Common myeloid progenitor, CD34-positive (primary cell): ENCODE measurements around the gene SLC2A3.
"Not testable (repeated sequence)": the region's sequence is repeated elsewhere in the genome, so short reads cannot be mapped to it uniquely, and the experiment has no call there.

Source experiments
- CTCF ChIA-PET: fragments of 350-600 bp; sonication (Branson Sonifier 250); formaldehyde crosslinking; loops from one replicate; lab custom pipeline; 2021; ENCODE audit warnings: antibody characterized with exemption; lab: Charles Lee
- POLR2A ChIA-PET: fragments of 350-600 bp; sonication (Branson Sonifier 250); formaldehyde crosslinking; loops from one replicate; lab custom pipeline; 2021; ENCODE audit warnings: antibody characterized with exemption; lab: Charles Lee
- DNase-seq, 3 donors: peaks; one replicate each; pipeline versions ENCODE4 v3.0.0 to v3.0.0-alpha.2; 2013
- H3K27ac ChIP-seq, 2 experiments: 1 replicate in 1 of 2; 2 replicates in 1 of 2; pipeline ENCODE4 v1.7.0; 2013; ENCODE audit warnings: inconsistent platforms in 2 of 2, low read length in 2 of 2, mild to moderate bottlenecking in 2 of 2, low read depth in 1 of 2, moderate library complexity in 1 of 2; ENCODE audit not compliant: severe bottlenecking in 2 of 2, insufficient read depth in 1 of 2, poor library complexity in 1 of 2
- H3K27me3 ChIP-seq, 5 experiments: replicated peaks in 2 of 5; 1 replicate in 3 of 5; 2 replicates in 2 of 5; pipeline versions ENCODE4 v1.6.1 to v1.7.0; 2013; ENCODE audit warnings: low read length in 4 of 5, mild to moderate bottlenecking in 2 of 5, moderate library complexity in 2 of 5, inconsistent platforms in 1 of 5; ENCODE audit not compliant: insufficient read depth in 5 of 5, control insufficient read depth in 4 of 5
- H3K36me3 ChIP-seq, 4 experiments: 1 replicate in 2 of 4; 2 replicates in 2 of 4; pipeline versions ENCODE4 v1.6.1 to v1.7.0; 2013; ENCODE audit warnings: low read length in 3 of 4, control low read depth in 1 of 4, mild to moderate bottlenecking in 1 of 4; ENCODE audit not compliant: control insufficient read depth in 4 of 4, insufficient read depth in 4 of 4
- H3K4me1 ChIP-seq, 4 experiments: 1 replicate in 3 of 4; 2 replicates in 1 of 4; pipeline versions ENCODE4 v1.6.1 to v1.7.1; 2013; ENCODE audit warnings: low read length in 3 of 4, mild to moderate bottlenecking in 3 of 4, control low read depth in 1 of 4, inconsistent platforms in 1 of 4, moderate library complexity in 1 of 4; ENCODE audit not compliant: control insufficient read depth in 4 of 4, insufficient read depth in 4 of 4; ENCODE audit errors: control extremely low read depth in 1 of 4
- H3K4me3 ChIP-seq, 7 experiments: 1 replicate in 4 of 7; 2 replicates in 3 of 7; pipeline versions ENCODE4 v1.5.1 to v1.7.0; 2013; ENCODE audit warnings: mild to moderate bottlenecking in 7 of 7, low read length in 6 of 7, moderate library complexity in 6 of 7, inconsistent platforms in 2 of 7, low read depth in 2 of 7, control low read depth in 1 of 7; ENCODE audit not compliant: insufficient read depth in 4 of 7, control insufficient read depth in 1 of 7; ENCODE audit errors: extremely low read depth in 1 of 7
- H3K9me3 ChIP-seq, 5 experiments: 1 replicate in 4 of 5; 2 replicates in 1 of 5; pipeline versions ENCODE4 v1.6.1 to v1.7.1; 2013; ENCODE audit warnings: low read length in 4 of 5, mild to moderate bottlenecking in 2 of 5, inconsistent platforms in 1 of 5, low read depth in 1 of 5, moderate library complexity in 1 of 5; ENCODE audit not compliant: control insufficient read depth in 4 of 5, insufficient read depth in 2 of 5; ENCODE audit errors: control extremely low read depth in 1 of 5
- WGBS: methylation state at CpG from one replicate; pipeline ENCODE4 v1.1.5; 2013; ENCODE audit not compliant: insufficient coverage; 5-methylcytosine and 5-hydroxymethylcytosine counted together

Gene SLC2A3

GRCh38 chr12:7906303-7906702 is 29.7 kb downstream of the SLC2A3 start:
- 100% methylated on average over 2 of the region's 4 CpGs for WGBS
- CTCF ChIA-PET, result interaction anchor here (0.6 to 3.7 kb wide), 5 partner anchors 9 to 229 kb away, joined by 3 to 17 read pairs (median 4); no protein-coding TSS in a partner anchor
- H3K4me1 ChIP-seq, H3K4me3 ChIP-seq, H3K27me3 ChIP-seq, DNase-seq, H3K9me3 ChIP-seq, H3K27ac ChIP-seq, H3K36me3 ChIP-seq, POLR2A ChIA-PET: not testable (repeated sequence)

- H3K9me3 ChIP-seq, H3K27me3 ChIP-seq, H3K4me1 ChIP-seq, DNase-seq, POLR2A ChIA-PET, H3K4me3 ChIP-seq, H3K27ac ChIP-seq, H3K36me3 ChIP-seq: not testable (repeated sequence)
- no CpG with 5 or more reads among the region's 5 CpGs for WGBS
- CTCF ChIA-PET, result interaction anchor here (0.9 to 3.7 kb wide), 6 partner anchors 20 to 263 kb away, joined by 3 to 17 read pairs (median 4); no protein-coding TSS in a partner anchor
Measured at GRCh38 chr12:7905600-7906125, 30.3 kb downstream of the SLC2A3 start.

GRCh38 chr12:7905071-7905470 is 30.9 kb downstream of the SLC2A3 start:
- CTCF ChIA-PET, result interaction anchor here (1.1 to 3.7 kb wide), 5 partner anchors 20 to 262 kb away, joined by 3 to 17 read pairs (median 5); no protein-coding TSS in a partner anchor
- Histone ChIP-seq H3K36me3 (no peaks in the 10 kb centered on the region), H3K4me1 (peaks cover 0 to 5% (median 0%) of the 10 kb centered on the region in 4 experiments), H3K4me3 (no peak overlapping the region), H3K9me3 (no peaks in the 10 kb centered on the region), H3K27ac (no peak overlapping the region), H3K27me3 (no peaks in the 10 kb centered on the region)
- WGBS, result no CpG with 5 or more reads among the region's 1 CpG
- DNase-seq, result peak in 2 of 3 donors; percentile 41 to 43
- POLR2A ChIA-PET, result no interaction called here

DNA sequence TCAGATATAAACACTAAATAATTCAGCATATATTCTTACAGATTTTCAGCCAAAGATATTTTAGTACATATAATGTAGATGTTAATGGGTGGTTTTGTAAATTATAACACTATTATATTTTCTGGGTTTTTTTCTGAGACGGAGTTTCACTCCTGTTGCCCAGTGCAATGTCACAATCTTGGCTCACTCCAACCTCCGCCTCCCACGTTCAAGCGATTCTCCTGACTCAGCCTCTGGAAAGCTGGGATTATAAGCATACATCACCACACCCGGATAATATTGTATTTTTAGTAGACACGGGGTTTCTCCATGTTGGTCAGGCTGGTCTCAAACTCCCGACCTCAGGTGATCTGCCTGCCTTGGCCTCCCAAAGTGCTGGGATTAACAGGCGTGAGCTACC is 33.6 kb downstream of the SLC2A3 start:
- H3K4me3 ChIP-seq, DNase-seq, H3K36me3 ChIP-seq, H3K9me3 ChIP-seq, POLR2A ChIA-PET, H3K27me3 ChIP-seq, H3K4me1 ChIP-seq, H3K27ac ChIP-seq: not testable (repeated sequence)
- WGBS, result 100% methylated on average over 8 of the region's 8 CpGs
- CTCF ChIA-PET, result interaction anchor here (0.8 kb wide), 1 partner anchor 9 kb away, joined by 4 read pairs; no protein-coding TSS in a partner anchor

DNA sequence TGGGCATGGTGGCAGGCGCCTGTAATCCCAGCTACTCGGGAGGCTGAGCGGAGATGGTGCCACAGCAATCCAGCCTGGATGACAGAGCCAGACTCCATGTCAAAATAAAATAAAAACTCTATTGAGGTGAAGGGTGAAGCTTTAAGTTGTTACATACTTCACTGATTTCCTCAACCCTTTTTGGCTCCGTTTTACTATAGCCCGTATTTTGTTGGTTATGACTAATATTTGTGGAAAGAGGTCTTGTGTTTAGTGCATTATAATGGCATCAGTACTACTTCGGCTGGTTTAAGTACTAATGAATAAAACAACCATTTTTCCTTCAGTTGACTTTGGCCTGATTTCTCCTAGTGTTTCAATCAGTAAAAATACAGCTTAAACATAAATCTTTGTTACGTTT is 36.2 kb downstream of the SLC2A3 start:
- ChIA-PET CTCF (interaction anchor here (0.6 to 1.2 kb wide), 2 partner anchors 24 to 40 kb away, joined by 3 read pairs; no protein-coding TSS in a partner anchor), POLR2A (no interaction called here)
- Histone ChIP-seq H3K4me1 (no peaks in the 10 kb centered on the region), H3K27ac (no peak overlapping the region), H3K27me3 (no peaks in the 10 kb centered on the region), H3K4me3 (no peak overlapping the region), H3K9me3 (no peaks in the 10 kb centered on the region), H3K36me3 (no peaks in the 10 kb centered on the region)
- no CpG with 5 or more reads among the region's 7 CpGs for WGBS
- DNase-seq, result no peak

DNA sequence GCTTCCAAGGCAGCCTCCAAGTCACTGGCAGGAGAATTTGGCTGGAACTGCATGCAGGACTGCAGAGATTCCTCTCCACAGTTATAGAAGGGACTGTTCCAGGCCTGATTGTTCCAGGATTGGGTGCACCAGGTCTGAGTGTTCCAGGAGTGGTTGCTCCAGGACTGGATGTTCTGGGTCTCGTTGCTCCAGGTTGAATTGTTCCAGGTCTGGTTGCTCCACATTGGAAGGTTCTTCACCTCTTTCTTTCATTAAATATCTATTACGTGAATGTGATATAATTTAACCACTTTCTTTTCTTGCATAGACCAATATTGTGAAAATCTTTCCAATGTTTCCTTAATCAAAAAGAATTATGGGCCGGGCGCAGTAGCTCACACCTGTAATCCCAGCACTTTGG is 39.3 kb downstream of the SLC2A3 start:
- H3K4me1 ChIP-seq, H3K27ac ChIP-seq, CTCF ChIA-PET, DNase-seq, H3K4me3 ChIP-seq, H3K36me3 ChIP-seq, H3K27me3 ChIP-seq, H3K9me3 ChIP-seq: not testable (repeated sequence)
- POLR2A ChIA-PET, result interaction anchor here (0.6 kb wide), 1 partner anchor 9 kb away, joined by 3 read pairs; no protein-coding TSS in a partner anchor
- 100% methylated on average over 2 of the region's 4 CpGs for WGBS

DNA sequence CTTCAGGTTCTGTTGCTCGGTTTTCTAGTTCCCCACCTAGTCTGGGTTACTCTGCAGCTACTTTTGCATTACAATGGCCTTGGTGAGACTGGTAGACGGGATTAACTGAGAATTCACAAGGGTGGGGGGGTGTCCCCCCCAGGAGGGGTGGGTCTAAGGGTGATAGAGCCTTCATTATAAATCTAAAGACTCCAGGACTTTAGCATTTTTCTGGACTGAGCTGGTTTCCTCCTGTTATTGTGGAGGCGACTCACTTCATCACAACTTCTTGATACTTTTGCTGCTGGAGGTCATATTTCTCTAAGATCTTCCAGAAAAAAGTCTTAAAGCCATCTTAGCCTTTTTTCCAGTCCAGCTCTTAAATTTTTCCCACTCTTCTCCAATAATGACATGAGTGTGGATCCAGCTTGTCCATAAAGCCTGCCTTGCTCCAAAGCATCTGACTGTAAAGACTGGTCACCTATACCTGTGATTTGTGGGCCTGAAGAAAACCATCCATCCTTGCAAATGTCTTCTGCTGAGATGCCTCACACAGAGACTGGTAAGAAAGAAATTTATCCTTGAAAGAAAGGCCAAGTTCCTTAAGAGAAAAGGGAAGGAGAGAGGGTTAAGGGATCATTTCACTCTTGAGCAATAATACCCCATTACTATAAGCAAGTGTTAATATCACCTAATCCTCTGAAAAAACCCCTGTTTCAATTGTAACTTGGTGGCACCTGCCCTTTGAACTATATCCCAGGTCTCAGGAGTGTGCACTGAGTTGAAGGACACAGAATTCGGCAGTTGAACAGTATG is 43.6 kb downstream of the SLC2A3 start:
- ChIA-PET POLR2A (interaction anchor here (0.6 kb wide), 1 partner anchor 56 kb away, joined by 4 read pairs; no protein-coding TSS in a partner anchor), CTCF (no interaction called here)
- no peaks in the 10 kb centered on the region for H3K9me3 ChIP-seq
- H3K36me3 ChIP-seq, result no peaks in the 10 kb centered on the region
- no peak for DNase-seq
- H3K27me3 ChIP-seq, result no peaks in the 10 kb centered on the region
- no peak overlapping the region for H3K27ac ChIP-seq
- WGBS, result 93% methylated on average over 2 of the region's 4 CpGs
- H3K4me3 ChIP-seq, result no peak overlapping the region
- H3K4me1 ChIP-seq, result peaks cover 0 to 9% (median 0%) of the 10 kb centered on the region in 4 experiments
